IPS-20b (cell line): ENCODE measurements around the gene RPL41.
"Not testable (repeated sequence)": the region's sequence is repeated elsewhere in the genome, so short reads cannot be mapped to it uniquely, and the experiment has no call there.

Experiments
- H3K27ac ChIP-seq: one replicate; pipeline ENCODE4 v1.5.1; 2013; ENCODE audit warnings: low read length
- H3K27me3 ChIP-seq: 2 replicates; pipeline ENCODE4 v1.6.1; 2013; ENCODE audit warnings: mild to moderate bottlenecking, low read length, inconsistent platforms; ENCODE audit not compliant: insufficient read depth
- H3K36me3 ChIP-seq: 2 replicates; pipeline ENCODE4 v1.6.1; 2013; ENCODE audit warnings: low read depth, mild to moderate bottlenecking, inconsistent platforms, low read length, moderate library complexity; ENCODE audit not compliant: insufficient read depth
- H3K4me1 ChIP-seq: 2 replicates; pipeline ENCODE4 v1.6.1; 2013; ENCODE audit warnings: mild to moderate bottlenecking, control low read depth, inconsistent platforms, low read length, moderate library complexity; ENCODE audit not compliant: insufficient read depth
- H3K4me3 ChIP-seq: 2 replicates; pipeline ENCODE4 v1.5.1; 2013; ENCODE audit warnings: mild to moderate bottlenecking, low read length, inconsistent platforms
- H3K9ac ChIP-seq: 2 replicates; pipeline ENCODE4 v1.6.1; 2013; ENCODE audit warnings: low read depth, mild to moderate bottlenecking, inconsistent platforms, low read length, moderate library complexity
- H3K9me3 ChIP-seq: 2 replicates; pipeline ENCODE4 v1.6.1; 2013; ENCODE audit warnings: mild to moderate bottlenecking, low read depth, low read length, inconsistent platforms; ENCODE audit not compliant: insufficient read depth

RPL41 gene

GRCh38 chr12:56116267-56117081 lies at the start of gene RPL41:
Gene RPL41, plus strand, starts transcription at chr12:56116633.
- peak within 1 kb of the TSS; percentile 88 for H3K27ac ChIP-seq
- H3K9me3 ChIP-seq: no peaks in the 10 kb centered on the region
- H3K4me1 ChIP-seq: peaks cover 10% of the 10 kb centered on the region; the same call in 1 of the 2 replicates
- H3K27me3 ChIP-seq: no peaks in the 10 kb centered on the region
- H3K9ac ChIP-seq: peak within 1 kb of the TSS; percentile 100
- H3K36me3 ChIP-seq: peaks cover 52% of the 10 kb centered on the region
- H3K4me3 ChIP-seq: peak within 1 kb of the TSS; percentile 97

- Histone ChIP-seq H3K36me3 (no peaks in the 10 kb centered on the region), H3K4me1 (no peaks in the 10 kb centered on the region), H3K9me3 (no peaks in the 10 kb centered on the region), H3K9ac (no peak overlapping the region), H3K4me3 (no peak overlapping the region), H3K27ac (no peak overlapping the region), H3K27me3 (no peaks in the 10 kb centered on the region)
Measured at GRCh38 chr12:56071648-56072047, 44.8 kb upstream of the RPL41 start.

- no peak overlapping the region for H3K9ac ChIP-seq
- H3K4me1 ChIP-seq: peaks cover 4% of the 10 kb centered on the region; the same call in 1 of the 2 replicates
- no peak overlapping the region for H3K27ac ChIP-seq
- no peak overlapping the region for H3K4me3 ChIP-seq
- no peaks in the 10 kb centered on the region for H3K27me3 ChIP-seq
- no peaks in the 10 kb centered on the region for H3K9me3 ChIP-seq
- H3K36me3 ChIP-seq: no peaks in the 10 kb centered on the region
Measured at GRCh38 chr12:56074396-56074795, 42.0 kb upstream of the RPL41 start.

GRCh38 chr12:56077966-56078365 lies 38.5 kb upstream of the RPL41 start:
- not testable (repeated sequence) for H3K9me3 ChIP-seq, H3K36me3 ChIP-seq, H3K27ac ChIP-seq, H3K9ac ChIP-seq, H3K4me3 ChIP-seq, H3K27me3 ChIP-seq
- peaks cover 21% of the 10 kb centered on the region for H3K4me1 ChIP-seq

- H3K4me3 ChIP-seq: peak overlapping the region; percentile 74; the same call in 1 of the 2 replicates
Measured at GRCh38 chr12:56078427-56078826, 38.0 kb upstream of the RPL41 start.

GRCh38 chr12:56078931-56079722 lies 37.3 kb upstream of the RPL41 start:
- H3K27ac ChIP-seq: peak overlapping the region; percentile 52
- H3K9ac ChIP-seq: peak overlapping the region; percentile 85
- H3K9me3 ChIP-seq: no peaks in the 10 kb centered on the region
- H3K4me3 ChIP-seq: peak overlapping the region; percentile 74
- H3K4me1 ChIP-seq: peaks cover 21% of the 10 kb centered on the region
- peaks cover 6% of the 10 kb centered on the region; the same call in 1 of the 2 replicates for H3K27me3 ChIP-seq
- H3K36me3 ChIP-seq: peaks cover 13% of the 10 kb centered on the region

More at GRCh38 chr12:56078427-56078826, 38.0 kb upstream of the RPL41 start:
- Histone ChIP-seq H3K27ac (no peak overlapping the region), H3K4me1 (peaks cover 21% of the 10 kb centered on the region), H3K36me3 (peaks cover 6% of the 10 kb centered on the region; the same call in 1 of the 2 replicates), H3K27me3 (peaks cover 6% of the 10 kb centered on the region; the same call in 1 of the 2 replicates), H3K9me3 (no peaks in the 10 kb centered on the region), H3K9ac (peak overlapping the region; percentile 85; the same call in 1 of the 2 replicates)

- peaks cover 21% of the 10 kb centered on the region for H3K4me1 ChIP-seq
- peaks cover 6% of the 10 kb centered on the region; the same call in 1 of the 2 replicates for H3K27me3 ChIP-seq
- peak within 1 kb of the TSS; percentile 74 for H3K4me3 ChIP-seq
- peak within 1 kb of the TSS; percentile 65 for H3K27ac ChIP-seq
- peak within 1 kb of the TSS; percentile 85 for H3K9ac ChIP-seq
- peaks cover 20% of the 10 kb centered on the region for H3K36me3 ChIP-seq
- no peaks in the 10 kb centered on the region for H3K9me3 ChIP-seq
Measured at GRCh38 chr12:56079723-56080555, 36.5 kb upstream of the RPL41 start, which contains the start of gene ERBB3. Gene ERBB3, plus strand, starts transcription at chr12:56080165. Its CDS starts 136 bp downstream, at chr12:56080301.

- H3K9ac ChIP-seq: peak overlapping the region; percentile 85; the same call in 1 of the 2 replicates
- peaks cover 6% of the 10 kb centered on the region; the same call in 1 of the 2 replicates for H3K27me3 ChIP-seq
- H3K4me1 ChIP-seq: peaks cover 21% of the 10 kb centered on the region
- H3K4me3 ChIP-seq: peak overlapping the region; percentile 74
- no peaks in the 10 kb centered on the region for H3K9me3 ChIP-seq
- H3K27ac ChIP-seq: peak overlapping the region; percentile 65
- peaks cover 23% of the 10 kb centered on the region for H3K36me3 ChIP-seq
Measured at GRCh38 chr12:56080556-56081138, 35.8 kb upstream of the RPL41 start.

- Histone ChIP-seq H3K27ac (peak overlapping the region; percentile 29), H3K4me1 (peaks cover 21% of the 10 kb centered on the region), H3K27me3 (peaks cover 6% of the 10 kb centered on the region; the same call in 1 of the 2 replicates), H3K9me3 (no peaks in the 10 kb centered on the region), H3K9ac (peak overlapping the region; percentile 85; the same call in 1 of the 2 replicates), H3K36me3 (peaks cover 32% of the 10 kb centered on the region), H3K4me3 (peak overlapping the region; percentile 74)
Measured at GRCh38 chr12:56081393-56082347, 34.8 kb upstream of the RPL41 start.

- Histone ChIP-seq H3K27me3 (peaks cover 6% of the 10 kb centered on the region; the same call in 1 of the 2 replicates), H3K36me3 (peaks cover 39% of the 10 kb centered on the region), H3K27ac (peak overlapping the region; percentile 29), H3K9me3 (no peaks in the 10 kb centered on the region), H3K4me1 (peaks cover 21% of the 10 kb centered on the region), H3K9ac (peak overlapping the region; percentile 85; the same call in 1 of the 2 replicates), H3K4me3 (no peak overlapping the region)
Measured at GRCh38 chr12:56082382-56082781, 34.1 kb upstream of the RPL41 start.
